ENCODE measurements around the gene HECTD1.

Gene HECTD1

GRCh38 chr14:31203414-31203742 lies 4.2 kb downstream of the HECTD1 start:
- Histone ChIP-seq H3K36me3 (peaks cover 49% of the 10 kb centered on the region), H3K27ac (no peak overlapping the region)

GRCh38 chr14:31201111-31201510 lies 6.5 kb downstream of the HECTD1 start:
- DNase-seq, result no peak

More at GRCh38 chr14:31203414-31203742, 4.2 kb downstream of the HECTD1 start:
- no peak overlapping the region for H3K4me3 ChIP-seq (ENCODE audit: low read depth, low read length)
- no peak for DNase-seq
- no peaks in the 10 kb centered on the region for H3K9me3 ChIP-seq (ENCODE audit: severe bottlenecking)
- no peak for TF ChIP-seq CTCF (IDR thresholded peaks at IDR 0.05; ENCODE audit: low read depth, low read length)
- H3K27me3 ChIP-seq (ENCODE audit: insufficient read depth, low read depth, severe bottlenecking), result no peaks in the 10 kb centered on the region

GRCh38 chr14:31200702-31200990 lies 6.9 kb downstream of the HECTD1 start:
- Histone ChIP-seq H3K9me3 (ENCODE audit: severe bottlenecking) (no peaks in the 10 kb centered on the region), H3K27me3 (ENCODE audit: insufficient read depth, low read depth, severe bottlenecking) (no peaks in the 10 kb centered on the region), H3K4me3 (ENCODE audit: low read depth, low read length) (no peak overlapping the region), H3K27ac (no peak overlapping the region), H3K36me3 (peaks cover 37% of the 10 kb centered on the region)
- no peak for TF ChIP-seq CTCF (IDR thresholded peaks at IDR 0.05; ENCODE audit: low read depth, low read length)
- no peak for DNase-seq

More at GRCh38 chr14:31201111-31201510, 6.5 kb downstream of the HECTD1 start:
- Histone ChIP-seq H3K36me3 (peaks cover 37% of the 10 kb centered on the region), H3K4me3 (ENCODE audit: low read depth, low read length) (no peak overlapping the region), H3K27ac (no peak overlapping the region), H3K9me3 (ENCODE audit: severe bottlenecking) (no peaks in the 10 kb centered on the region), H3K27me3 (ENCODE audit: insufficient read depth, low read depth, severe bottlenecking) (no peaks in the 10 kb centered on the region)
- TF ChIP-seq CTCF (IDR thresholded peaks at IDR 0.05; ENCODE audit: low read depth, low read length), result no peak

GRCh38 chr14:31197671-31198070 lies 9.9 kb downstream of the HECTD1 start:
- H3K27ac ChIP-seq, result no peak overlapping the region
- TF ChIP-seq CTCF (IDR thresholded peaks at IDR 0.05; ENCODE audit: low read depth, low read length), result no peak
- no peak for DNase-seq
- H3K36me3 ChIP-seq, result peaks cover 24% of the 10 kb centered on the region
- H3K4me3 ChIP-seq (ENCODE audit: low read depth, low read length), result no peak overlapping the region
- no peaks in the 10 kb centered on the region for H3K9me3 ChIP-seq (ENCODE audit: severe bottlenecking)
- H3K27me3 ChIP-seq (ENCODE audit: insufficient read depth, low read depth, severe bottlenecking), result no peaks in the 10 kb centered on the region

GRCh38 chr14:31196839-31197492 lies 10.6 kb downstream of the HECTD1 start:
- Histone ChIP-seq H3K27me3 (ENCODE audit: insufficient read depth, low read depth, severe bottlenecking) (no peaks in the 10 kb centered on the region), H3K4me3 (ENCODE audit: low read depth, low read length) (no peak overlapping the region), H3K36me3 (peaks cover 19% of the 10 kb centered on the region), H3K9me3 (ENCODE audit: severe bottlenecking) (no peaks in the 10 kb centered on the region), H3K27ac (no peak overlapping the region)
- DNase-seq, result no peak
- no peak for TF ChIP-seq CTCF (IDR thresholded peaks at IDR 0.05; ENCODE audit: low read depth, low read length)

- no peak for TF ChIP-seq CTCF (IDR thresholded peaks at IDR 0.05; ENCODE audit: low read depth, low read length)
- H3K4me3 ChIP-seq (ENCODE audit: low read depth, low read length), result no peak overlapping the region
- peaks cover 14% of the 10 kb centered on the region for H3K36me3 ChIP-seq
- no peaks in the 10 kb centered on the region for H3K27me3 ChIP-seq (ENCODE audit: insufficient read depth, low read depth, severe bottlenecking)
- no peaks in the 10 kb centered on the region for H3K9me3 ChIP-seq (ENCODE audit: severe bottlenecking)
- DNase-seq, result no peak
- H3K27ac ChIP-seq, result no peak overlapping the region
Measured at GRCh38 chr14:31194661-31195060, 12.9 kb downstream of the HECTD1 start.

Data from WERI-Rb-1 (cell line).